Skin epidermis (tissue), 12 donors: ENCODE results near the gene ERGIC3.

Source experiments
- H3K27ac ChIP-seq, 21 experiments: fragments of 200-600 bp; sonication (generic) in 11 of 21; one replicate each; pipeline ENCODE4 v1.5.0; 2020; ENCODE audit warnings: mild to moderate bottlenecking in 3 of 21, inconsistent platforms in 2 of 21, moderate library complexity in 2 of 21
- H3K4me3 ChIP-seq, 7 experiments: fragments of 200-600 bp; sonication (generic) in 2 of 7; one replicate each; pipeline ENCODE4 v1.5.0; 2020; ENCODE audit warnings: inconsistent platforms in 2 of 7, mild to moderate bottlenecking in 2 of 7, moderate library complexity in 1 of 7

ERGIC3 gene

DNA sequence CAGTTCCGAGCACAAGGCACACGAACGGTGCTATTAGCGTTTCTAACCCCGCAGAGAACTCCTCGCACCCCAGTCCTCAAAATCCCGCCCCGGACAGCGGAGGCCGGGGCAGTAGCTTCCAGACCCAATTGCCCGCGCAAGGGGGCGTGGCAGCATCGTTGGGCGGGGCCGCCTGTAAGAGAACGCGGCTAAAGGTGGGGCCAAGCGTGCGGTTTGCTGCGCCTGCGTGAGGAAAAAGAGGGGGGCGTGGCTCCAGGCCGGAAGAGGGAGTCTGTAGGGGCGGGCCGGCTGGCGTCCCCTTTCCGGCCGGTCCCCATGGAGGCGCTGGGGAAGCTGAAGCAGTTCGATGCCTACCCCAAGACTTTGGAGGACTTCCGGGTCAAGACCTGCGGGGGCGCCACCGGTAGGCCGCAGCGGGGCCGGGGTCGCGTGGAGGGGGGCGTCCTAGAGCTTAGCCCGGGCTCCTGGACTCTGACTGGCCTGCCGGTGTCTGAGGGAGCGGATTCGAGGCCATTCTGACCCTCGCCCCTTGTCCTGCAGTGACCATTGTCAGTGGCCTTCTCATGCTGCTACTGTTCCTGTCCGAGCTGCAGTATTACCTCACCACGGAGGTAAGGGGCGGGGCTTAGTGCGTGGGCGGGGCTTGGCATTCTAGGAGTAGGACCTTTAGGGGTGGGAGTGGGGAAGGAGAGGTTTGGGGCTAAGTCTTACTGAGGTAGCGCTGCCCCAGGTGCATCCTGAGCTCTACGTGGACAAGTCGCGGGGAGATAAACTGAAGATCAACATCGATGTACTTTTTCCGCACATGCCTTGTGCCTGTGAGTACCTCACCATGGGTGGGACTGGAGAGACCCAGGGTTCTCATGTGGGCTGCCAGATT lies at the start of gene ERGIC3:
ERGIC3 (plus strand) TSS at position 296 of the 880 bp plus-strand sequence; CDS start at position 316, 20 bp downstream.
- peak within 1 kb of the TSS in 20 of 21 experiments; percentile 58 to 93 (median 83) for H3K27ac ChIP-seq

GRCh38 chr20:35492352-35492751 lies 49.5 kb upstream of the ERGIC3 start:
- Histone ChIP-seq H3K27ac (no peak overlapping the region), H3K4me3 (no peak overlapping the region)

More for the DNA sequence above, at the start of gene ERGIC3:
- H3K4me3 ChIP-seq = peak within 1 kb of the TSS; percentile 55 to 89 (median 79)

- H3K4me3 ChIP-seq = no peak overlapping the region
- H3K27ac ChIP-seq = no peak overlapping the region
Measured at GRCh38 chr20:35496481-35496880, 45.4 kb upstream of the ERGIC3 start.

DNA sequence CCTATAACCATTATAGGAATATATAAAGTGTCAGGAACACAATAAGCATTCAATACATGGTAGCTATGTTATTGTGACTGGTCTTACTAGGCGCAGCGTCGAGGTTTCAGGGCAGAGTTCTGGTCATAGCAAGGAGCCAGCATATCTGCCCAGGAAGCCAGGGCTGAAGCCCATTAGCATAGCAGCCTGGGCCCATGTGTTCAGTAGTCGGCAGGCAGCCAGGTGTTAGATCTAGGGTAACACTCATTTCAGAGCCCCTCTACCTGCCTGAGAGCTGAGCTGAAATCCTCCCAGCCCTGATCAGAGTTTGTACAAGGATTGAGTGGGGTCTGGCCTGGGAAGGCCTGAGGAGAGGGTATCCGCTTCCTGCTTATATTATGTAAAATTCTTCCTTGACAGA lies 44.6 kb upstream of the ERGIC3 start:
- peak overlapping the region in 1 of 21 experiments; percentile 18 for H3K27ac ChIP-seq
- H3K4me3 ChIP-seq = no peak overlapping the region

DNA sequence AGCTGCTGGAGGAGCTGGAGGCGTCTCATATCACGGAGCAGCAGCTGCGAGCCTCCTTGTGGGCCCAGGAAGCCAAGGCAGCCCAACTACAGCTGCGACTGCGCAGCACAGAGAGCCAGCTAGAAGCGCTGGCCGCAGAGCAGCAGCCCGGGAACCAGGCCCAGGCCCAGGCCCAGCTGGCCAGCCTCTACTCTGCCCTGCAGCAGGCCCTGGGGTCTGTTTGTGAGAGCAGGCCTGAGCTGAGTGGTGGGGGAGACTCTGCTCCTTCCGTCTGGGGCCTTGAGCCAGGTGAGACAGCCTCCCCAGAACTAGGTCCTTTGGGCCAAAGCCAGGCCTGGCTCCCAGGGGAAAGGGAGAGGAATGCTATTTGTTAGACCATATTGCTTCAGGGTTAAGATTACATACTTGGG lies 44.1 kb upstream of the ERGIC3 start:
- Histone ChIP-seq H3K27ac (peak overlapping the region in 1 of 21 experiments; percentile 18), H3K4me3 (no peak overlapping the region)

DNA sequence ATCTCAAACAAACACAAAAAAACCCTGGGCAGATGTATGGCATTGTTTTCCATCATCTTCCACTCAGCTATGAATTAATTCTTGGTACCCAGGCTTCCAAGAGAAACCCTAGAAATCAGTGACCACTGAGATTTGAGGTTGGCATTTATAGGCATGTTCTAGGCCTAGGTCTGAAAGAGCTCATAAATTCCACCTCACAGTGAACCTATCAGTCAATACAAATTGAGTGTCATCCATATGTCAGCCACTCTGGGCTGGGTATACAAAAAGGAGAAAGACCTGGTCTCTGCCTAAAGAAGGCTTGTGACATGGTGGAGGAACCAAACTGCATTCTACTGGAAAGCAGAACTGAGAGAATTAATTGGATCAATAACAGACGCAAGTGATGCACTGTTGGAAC lies 42.6 kb upstream of the ERGIC3 start:
- no peak overlapping the region for H3K4me3 ChIP-seq
- H3K27ac ChIP-seq = no peak overlapping the region

GRCh38 chr20:35502352-35502751 lies 39.5 kb upstream of the ERGIC3 start:
- Histone ChIP-seq H3K4me3 (no peak overlapping the region), H3K27ac (no peak overlapping the region)

DNA sequence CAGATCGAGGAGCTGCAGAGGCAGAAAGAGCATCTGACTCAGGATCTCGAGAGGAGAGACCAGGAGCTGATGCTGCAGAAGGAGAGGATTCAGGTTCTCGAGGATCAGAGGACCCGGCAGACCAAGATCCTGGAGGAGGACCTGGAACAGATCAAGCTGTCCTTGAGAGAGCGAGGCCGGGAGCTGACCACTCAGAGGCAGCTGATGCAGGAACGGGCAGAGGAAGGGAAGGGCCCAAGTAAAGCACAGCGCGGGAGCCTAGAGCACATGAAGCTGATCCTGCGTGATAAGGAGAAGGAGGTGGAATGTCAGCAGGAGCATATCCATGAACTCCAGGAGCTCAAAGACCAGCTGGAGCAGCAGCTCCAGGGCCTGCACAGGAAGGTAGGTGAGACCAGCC lies 38.6 kb upstream of the ERGIC3 start:
- Histone ChIP-seq H3K4me3 (no peak overlapping the region), H3K27ac (no peak overlapping the region)

GRCh38 chr20:35503841-35504561 lies 37.9 kb upstream of the ERGIC3 start:
- H3K27ac ChIP-seq = no peak overlapping the region
- H3K4me3 ChIP-seq = no peak overlapping the region

- no peak overlapping the region for H3K27ac ChIP-seq
- H3K4me3 ChIP-seq = no peak overlapping the region
Measured at GRCh38 chr20:35504751-35505150, 37.1 kb upstream of the ERGIC3 start.

GRCh38 chr20:35506179-35506578 lies 35.7 kb upstream of the ERGIC3 start:
- H3K4me3 ChIP-seq = no peak overlapping the region

GRCh38 chr20:35506872-35507638 lies 34.8 kb upstream of the ERGIC3 start:
- Histone ChIP-seq H3K4me3 (no peak overlapping the region), H3K27ac (no peak overlapping the region)

More at GRCh38 chr20:35506179-35506578, 35.7 kb upstream of the ERGIC3 start:
- H3K27ac ChIP-seq = no peak overlapping the region

- Histone ChIP-seq H3K27ac (no peak overlapping the region), H3K4me3 (no peak overlapping the region)
Measured at GRCh38 chr20:35508493-35509218, 33.2 kb upstream of the ERGIC3 start.

DNA sequence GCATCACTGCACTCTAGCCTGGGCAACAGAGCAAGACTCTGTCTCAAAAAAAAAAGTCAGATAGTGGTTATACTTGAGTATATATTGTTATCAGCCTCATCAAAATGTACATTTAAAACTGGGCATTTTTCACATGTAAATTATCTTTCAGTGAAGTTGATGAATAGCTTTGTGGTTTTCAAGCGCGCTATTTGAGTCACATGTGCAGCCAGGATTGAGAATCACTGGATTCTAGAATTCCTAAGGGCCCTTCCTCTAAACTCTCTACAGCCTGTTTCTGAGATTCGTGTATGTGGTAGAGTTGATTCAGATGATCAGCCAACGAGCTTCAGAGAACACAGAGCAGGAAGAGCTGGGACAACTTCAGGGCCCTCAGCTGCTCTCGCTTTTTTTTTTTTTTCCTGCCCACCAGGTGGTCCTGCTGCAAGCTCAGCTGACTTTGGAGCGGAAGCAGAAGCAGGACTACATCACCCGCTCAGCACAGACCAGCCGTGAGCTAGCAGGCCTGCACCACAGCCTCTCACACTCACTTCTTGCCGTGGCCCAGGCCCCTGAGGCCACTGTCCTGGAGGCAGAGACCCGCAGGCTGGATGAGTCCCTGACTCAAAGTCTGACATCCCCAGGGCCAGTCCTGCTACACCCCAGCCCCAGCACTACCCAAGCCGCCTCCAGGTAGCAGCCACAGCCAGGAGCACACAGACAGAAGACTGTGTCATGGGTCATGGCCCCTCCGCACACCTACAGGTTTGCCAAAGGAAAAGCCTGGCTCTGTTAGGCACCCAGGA lies 30.7 kb upstream of the ERGIC3 start:
- no peak overlapping the region for H3K4me3 ChIP-seq
- H3K27ac ChIP-seq = no peak overlapping the region

- Histone ChIP-seq H3K27ac (no peak overlapping the region), H3K4me3 (no peak overlapping the region)
Measured at GRCh38 chr20:35511814-35512420, 30.0 kb upstream of the ERGIC3 start.

DNA sequence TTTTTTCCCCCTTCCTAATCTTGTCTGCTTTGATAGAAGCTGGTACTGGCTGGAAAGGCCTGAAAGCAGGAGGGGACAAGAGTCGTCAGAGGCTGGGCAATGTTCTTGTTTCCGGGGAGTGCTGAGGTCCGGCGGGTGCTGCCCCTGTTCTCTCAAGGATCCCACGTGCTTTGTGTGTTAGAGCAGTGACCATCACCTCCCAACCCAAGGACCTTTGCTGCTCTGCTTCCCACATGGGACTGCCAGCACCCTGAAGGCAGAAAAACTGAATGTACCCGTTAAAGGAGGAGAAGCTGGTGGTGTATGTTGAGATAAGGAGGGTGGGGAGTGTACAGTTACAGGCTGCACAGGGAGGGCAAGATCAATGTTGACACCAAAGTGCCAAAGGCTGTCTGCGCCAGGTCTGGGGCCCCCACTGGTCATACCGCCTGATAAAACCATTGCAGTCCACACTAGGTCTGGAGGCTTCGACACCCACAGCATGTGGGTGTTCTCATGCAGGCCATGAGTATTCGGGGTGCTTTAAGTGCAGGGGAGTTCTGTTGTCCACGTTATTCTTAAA lies 27.4 kb upstream of the ERGIC3 start:
- H3K27ac ChIP-seq = no peak overlapping the region
- no peak overlapping the region for H3K4me3 ChIP-seq

- H3K4me3 ChIP-seq = no peak overlapping the region
- no peak overlapping the region for H3K27ac ChIP-seq
Measured at GRCh38 chr20:35515341-35515740, 26.5 kb upstream of the ERGIC3 start.
